Kidney capillary endothelial cell (primary cell): ENCODE results near the gene C11orf58.

Experiments used
- DNase-seq: peaks from one replicate; pipeline ENCODE4 v3.0.0-alpha.2; 2018; ENCODE audit warnings: low spot score

Gene C11orf58

DNA sequence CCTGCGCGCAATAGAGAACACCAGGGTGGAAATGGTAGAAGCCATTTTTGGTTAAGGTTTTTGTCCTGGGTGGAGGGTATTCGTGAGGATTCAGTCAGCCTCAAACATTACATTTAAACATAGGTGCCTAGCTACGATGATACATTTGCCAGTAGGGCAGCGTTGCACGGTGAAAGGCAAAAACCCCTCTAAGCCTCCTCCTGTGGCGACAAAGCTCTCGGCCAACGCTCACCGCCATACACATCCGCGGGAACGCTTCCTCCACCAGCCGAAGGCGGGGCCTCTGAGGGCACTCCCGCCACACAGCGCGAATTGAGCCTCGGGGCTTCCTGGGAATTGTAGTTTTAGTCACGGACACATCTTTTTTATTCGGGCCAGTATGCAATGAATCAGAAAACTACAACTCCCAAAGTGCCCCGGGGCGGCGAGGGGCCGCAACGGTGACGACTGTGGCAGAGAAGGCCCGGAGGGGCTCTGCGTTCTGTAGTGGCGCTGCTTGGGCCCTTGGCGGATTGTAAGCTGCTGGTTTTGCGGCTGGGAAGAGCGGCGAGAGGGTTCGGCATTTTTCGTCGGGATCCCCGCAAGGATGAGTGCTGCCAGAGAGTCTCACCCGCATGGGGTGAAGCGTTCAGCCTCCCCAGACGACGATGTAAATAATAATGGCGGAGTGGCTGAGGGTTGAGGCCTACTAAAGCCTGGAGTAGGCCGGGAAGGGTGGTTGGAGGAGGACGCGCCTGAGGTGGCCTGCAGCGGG is at the start of gene C11orf58:
Gene C11orf58 (plus strand): TSS at position 455 of the 754 bp plus-strand sequence. CDS start 132 bp downstream, at position 587.
- DNase-seq, result peak; percentile 94

DNA sequence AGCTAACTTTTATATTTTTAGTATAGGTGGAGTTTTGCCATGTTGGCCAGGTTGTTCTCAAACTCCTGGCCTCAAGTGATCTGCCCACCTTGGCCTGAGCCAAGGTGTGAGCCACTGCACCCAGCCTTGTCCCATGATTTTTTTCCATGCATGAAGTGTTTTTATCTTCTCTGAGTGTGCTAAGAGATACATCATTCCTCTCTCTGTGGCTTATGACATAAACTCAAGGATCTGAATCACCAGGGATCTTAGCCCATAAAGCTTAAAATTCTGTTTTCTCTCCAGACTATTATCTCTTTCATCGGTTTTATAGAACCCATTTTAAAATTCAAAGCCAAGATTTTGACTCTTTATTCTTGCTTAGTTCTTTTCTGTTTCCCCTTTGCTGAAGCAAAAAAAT is 48.4 kb upstream of the C11orf58 start:
- DNase-seq, result no peak

DNA sequence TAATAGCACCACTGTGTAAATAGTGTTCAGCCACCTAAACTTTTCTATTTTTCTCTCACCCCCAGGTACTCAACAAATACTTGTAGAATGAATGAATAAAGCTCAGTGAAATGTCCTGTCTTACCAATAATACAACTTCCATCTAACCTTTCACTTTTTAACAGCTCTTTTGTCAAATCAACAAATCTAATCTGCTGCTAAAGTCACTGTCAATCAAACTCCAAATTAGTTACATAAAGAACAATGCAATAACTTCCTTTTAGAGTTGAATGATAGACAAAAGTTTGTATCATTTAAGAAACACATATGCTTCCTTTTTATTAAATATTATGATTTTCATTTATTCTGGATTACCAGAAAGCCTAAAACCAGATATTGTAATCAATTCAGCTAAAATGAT is 34.7 kb upstream of the C11orf58 start:
- DNase-seq, result no peak

DNA sequence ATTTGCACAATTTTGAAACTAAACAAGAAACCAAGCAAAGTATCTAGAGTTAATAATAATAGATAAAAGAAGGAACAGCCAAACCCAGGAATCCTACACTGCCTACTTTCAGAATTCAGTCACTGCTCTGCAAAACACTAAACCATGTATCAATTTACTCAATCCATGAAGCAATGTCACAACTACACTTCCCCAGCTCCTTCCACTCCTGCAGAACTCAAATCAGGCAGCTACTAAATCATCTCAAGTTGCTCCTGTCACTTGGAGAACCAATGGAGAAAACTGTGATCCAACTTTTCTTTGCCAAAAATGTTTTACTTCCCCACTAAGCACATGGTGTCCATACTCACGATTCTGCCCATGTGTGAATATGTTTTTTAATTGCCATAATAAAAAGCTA is 24.9 kb upstream of the C11orf58 start:
- DNase-seq, result no peak

DNA sequence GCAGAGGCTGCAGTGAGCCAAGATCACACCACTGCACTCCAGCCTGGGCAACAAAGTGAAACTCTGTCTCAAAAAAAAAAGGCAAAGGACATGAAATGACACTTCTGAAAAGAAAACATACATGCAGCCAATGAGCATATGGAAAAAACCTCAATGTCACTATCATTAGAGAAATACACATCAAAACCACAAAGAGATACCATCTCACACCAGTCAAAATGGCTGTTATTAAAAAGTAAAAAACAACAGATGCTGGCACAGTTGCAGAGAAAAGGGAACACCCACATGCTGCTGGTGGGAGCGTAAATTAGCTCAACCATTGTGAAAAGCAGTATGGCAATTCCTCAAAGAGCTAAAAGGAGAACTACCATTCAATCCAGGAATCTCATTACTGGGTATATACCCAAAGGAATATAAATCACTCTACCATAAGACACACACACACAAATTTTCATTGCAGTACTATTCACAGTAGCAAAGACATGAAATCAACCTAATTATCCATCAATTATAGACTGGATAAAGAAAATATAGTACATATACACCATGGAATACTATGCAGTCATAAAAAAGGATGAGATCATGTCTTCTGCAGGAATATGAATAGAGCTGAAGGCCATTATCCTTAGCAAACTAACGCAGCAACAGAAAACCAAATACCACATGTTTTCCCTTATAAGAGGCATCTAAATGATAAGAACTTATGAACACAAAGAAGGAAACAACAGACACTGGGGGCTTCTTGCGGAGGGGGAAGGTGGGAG is 15.7 kb upstream of the C11orf58 start:
- DNase-seq, result no peak

DNA sequence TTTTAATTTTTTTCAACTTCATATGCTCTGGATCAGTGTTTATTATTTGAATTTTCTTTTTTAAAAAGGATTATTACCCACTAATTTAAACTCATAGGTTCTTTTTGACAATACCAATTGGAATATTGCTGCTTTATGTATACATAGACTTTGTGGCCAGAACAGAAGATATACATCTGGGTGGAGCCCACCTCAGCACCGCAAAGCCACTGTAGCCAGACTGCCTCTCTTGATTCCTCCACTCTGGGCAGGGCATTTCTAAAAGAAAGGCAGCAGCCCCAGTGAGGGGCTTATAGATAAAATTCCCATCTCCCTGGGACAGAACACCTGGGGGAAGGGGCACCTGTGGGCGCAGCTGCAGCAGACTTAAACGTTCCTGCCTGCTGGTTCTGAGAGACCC is 10.6 kb upstream of the C11orf58 start:
- no peak for DNase-seq

DNA sequence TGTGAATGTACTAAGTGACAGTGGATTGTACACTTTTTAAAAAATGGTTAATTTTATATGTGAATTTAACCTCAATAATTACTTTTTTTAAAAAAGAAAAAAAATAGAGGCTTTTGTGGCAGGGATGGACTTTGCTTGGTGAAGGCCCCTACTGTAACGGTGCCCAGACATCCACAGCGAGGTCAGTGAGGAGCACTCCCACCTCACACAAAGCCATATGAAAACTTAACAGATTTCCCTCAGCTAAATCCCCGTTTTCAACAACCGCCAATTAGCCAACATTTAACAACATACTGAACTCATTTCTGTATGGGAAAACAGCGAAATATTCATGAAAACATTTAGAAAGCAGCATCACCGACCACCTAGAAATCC is 642 bp upstream of the C11orf58 start:
- no peak for DNase-seq

DNA sequence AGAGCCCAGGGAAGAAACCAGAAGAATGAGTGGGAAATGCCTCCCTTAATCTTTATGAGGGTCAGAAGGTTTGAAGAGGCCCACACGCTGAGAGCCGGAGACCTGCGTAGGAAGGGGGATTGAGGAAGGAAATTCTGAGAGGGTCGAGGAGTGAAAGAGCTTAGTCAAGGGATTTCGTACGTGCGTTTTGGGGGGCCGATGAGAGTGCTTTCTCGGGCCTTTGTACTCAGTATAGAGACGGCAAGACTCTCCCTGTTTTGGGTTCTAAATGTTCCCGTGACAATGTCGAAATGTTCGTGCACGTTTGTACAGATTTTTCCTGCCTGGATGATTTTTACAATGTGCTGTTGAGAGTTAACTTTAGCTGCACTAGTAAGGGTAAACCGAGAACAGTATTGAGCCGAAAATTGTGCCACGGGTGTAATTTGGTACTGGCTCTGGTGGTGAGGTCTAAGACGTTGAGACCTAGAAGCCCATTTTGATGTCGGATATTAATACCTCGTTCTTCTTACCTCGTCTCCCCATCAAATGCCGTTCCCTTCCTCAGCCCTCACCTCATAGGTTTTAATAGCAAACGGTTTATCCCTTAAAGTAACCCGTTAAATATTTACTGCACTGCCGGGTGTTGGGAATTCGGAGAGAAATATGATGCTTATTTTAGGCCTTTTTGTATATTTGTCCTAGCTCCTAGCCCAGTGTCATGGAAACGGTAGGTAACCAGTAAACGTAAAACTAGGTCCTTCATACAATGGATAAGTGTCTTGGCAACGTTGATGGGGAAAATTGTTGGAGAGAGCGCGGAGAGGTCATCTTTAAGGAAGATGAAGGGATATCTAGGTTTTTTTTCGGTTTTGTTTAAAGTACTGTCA is 734 bp downstream of the C11orf58 start:
- DNase-seq, result peak; percentile 4

DNA sequence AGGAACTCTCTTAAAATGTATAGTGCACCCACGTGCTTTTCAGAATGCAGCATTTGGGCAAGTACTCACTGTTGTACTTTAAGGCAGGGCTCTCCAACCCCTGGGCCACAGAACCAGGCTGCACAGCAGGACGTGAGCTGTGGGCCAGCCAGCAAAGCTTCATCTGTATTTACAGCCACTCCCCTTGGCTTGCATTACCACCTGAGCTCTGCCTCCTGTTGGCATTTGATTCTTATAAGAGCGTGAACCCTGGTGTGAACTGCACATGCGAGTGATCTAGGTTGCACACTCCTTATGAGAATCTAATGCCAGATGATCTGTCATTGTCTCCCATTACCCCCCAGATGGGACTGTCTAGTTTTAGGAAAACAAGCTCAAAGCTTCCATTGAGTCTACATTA is 3.0 kb downstream of the C11orf58 start:
- no peak for DNase-seq

DNA sequence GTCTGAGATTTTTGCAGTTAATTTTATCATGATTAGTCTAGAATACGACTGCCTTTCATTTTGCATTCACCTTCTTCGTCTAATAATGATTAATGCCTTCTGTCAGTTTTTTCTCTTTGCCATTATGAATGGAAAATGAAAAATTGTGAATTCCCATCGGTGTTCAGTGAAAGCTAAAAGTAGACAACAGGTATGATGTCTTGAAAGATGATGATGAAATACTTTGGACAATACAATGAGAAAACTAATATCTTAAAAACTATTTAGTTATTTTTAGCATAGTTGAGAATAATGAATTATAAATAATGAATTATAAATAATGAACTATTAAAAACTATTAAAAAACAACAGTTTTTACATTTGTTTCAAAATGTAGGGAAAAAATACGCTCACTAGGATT is 5.0 kb downstream of the C11orf58 start:
- DNase-seq, result no peak

DNA sequence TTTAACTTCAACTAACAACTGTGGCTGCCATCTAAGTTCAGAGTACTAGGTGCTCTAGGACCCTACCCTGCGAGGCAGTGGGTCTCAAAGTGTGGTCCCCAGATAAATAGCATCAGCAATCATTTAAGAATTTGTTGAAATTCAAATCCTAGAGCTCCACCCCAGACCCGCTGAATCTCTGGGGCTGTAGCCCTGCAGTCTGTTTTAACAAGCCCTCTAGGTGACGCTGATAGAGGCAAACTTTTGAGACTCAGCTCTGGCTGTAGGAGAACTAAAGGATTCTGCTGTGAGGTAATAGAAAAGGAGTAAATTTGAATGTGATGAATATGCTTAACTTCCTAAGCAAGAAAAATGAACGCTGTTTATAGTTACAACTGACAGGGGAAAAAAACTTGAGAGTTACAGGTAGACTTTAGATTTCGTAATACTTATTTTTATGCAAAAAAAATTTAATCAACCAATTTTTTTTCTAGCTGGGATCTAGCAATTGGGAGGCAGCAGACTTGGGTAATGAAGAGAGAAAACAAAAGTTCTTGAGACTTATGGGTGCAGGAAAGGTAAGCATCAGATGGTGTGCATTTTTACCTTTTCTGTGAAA is 5.8 kb downstream of the C11orf58 start:
- DNase-seq, result no peak

DNA sequence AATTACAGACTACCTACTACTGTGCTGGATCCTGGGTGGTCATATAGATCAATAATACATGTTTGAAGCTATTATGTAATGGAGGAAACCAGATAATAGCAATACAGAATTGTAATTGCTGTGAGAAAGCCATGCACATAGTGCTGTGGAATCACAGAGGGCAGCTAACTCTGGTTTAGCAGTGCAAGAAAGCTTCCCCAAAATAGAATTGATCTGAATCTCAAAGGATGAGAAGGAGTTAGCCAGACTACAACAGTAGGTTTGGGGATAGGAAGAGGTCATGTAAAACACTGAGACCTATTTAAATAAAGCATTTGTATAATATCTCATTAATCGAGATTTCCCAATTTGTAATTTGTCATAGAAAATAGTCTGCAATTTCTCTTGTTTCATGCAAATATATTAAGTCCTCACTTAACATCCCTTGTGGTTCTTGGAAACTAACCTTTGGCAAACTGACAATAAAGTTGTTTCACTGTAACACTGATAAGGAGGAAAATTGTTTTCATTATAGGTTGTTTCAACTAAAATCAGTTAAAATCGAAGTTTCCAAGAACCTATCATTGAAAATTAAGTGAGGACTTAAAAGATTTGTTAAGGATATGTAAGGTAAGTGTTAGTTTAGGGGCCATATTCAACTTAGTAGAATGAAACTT is 7.6 kb downstream of the C11orf58 start:
- DNase-seq, result no peak

DNA sequence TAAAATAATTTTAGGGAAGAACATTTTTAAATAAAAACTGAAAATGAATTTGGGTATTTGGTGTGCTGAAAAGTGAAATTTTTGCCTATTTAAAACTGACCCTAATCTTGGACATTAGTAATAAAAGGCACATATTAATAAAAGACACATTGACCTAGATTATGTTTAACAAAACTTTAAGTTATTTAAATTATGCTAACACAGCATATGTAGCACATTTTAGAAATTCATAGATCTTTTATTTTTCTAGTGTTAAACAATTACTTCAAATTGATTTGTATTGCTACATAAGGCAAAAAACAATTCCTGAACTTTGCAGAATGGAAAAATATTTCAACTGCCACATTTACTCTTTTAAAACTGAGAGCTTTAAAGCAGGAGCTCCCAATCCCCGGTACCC is 10.6 kb downstream of the C11orf58 start:
- DNase-seq, result no peak

DNA sequence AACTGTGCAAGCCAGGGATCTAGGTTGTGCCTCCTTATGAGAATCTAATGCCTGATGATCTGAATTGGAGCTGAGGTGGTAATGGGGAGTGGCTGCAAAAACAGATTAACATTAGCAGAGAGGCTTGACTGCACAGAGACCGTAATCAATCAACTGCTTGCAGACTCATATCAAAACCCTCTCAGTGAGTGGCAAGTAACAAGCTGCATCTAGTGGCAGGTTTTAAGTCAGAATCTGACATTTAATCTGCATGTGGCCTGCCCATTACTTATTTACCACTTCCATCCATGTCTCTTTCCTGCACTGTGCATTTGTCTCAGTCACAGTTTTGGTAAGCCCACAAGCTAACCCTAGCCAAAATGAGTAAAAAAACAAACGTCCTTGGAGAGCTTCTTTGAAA is 11.2 kb downstream of the C11orf58 start:
- no peak for DNase-seq

DNA sequence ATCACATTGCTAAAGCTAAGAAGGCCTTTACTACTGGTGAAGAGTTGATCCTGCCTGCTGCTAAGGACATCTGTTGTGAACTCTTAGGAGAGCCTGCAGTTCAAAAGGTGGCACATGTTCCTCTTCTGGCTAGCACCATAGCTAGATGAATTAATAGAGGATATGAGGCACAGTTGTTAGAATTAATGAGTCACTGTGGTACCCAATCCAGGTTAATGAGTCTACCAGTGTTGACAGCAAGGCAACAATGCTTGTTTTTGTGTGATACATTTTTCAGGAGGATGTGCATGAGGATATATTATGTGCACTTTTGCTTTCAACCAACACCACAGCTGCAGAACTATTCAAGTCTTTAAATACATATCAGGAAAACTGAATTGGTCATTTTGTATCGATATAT is 12.0 kb downstream of the C11orf58 start:
- peak; percentile 60 for DNase-seq

DNA sequence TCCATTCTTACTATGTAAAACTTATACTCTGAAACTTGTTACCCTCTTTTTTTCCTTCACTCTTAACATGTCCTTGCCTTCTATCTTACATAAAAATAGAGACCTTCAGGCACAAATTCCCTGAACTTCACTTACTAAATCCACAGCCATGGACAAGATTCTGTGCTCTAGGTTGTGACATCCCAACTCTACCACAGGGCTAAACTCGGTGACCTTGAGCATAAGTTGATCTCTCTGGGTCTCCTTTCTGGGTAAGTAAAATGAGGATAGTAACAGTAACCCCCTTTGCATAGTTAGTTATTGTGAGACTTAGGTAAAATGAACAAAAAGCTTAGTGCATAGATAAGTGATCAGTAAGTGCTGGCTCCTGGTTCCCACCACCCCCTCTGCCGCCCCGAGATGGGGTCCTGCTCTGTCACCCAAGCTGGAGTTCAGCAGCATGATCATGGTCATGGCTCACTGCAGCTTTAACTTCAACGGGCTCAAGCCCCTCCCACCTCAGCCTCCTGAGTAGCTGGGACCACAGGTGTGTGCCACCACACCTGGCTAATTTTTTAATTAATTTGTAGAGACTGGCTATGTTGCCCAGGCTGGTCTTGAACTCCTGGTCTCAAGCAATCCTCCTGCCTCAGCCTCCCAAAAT is 20.1 kb downstream of the C11orf58 start:
- no peak for DNase-seq

DNA sequence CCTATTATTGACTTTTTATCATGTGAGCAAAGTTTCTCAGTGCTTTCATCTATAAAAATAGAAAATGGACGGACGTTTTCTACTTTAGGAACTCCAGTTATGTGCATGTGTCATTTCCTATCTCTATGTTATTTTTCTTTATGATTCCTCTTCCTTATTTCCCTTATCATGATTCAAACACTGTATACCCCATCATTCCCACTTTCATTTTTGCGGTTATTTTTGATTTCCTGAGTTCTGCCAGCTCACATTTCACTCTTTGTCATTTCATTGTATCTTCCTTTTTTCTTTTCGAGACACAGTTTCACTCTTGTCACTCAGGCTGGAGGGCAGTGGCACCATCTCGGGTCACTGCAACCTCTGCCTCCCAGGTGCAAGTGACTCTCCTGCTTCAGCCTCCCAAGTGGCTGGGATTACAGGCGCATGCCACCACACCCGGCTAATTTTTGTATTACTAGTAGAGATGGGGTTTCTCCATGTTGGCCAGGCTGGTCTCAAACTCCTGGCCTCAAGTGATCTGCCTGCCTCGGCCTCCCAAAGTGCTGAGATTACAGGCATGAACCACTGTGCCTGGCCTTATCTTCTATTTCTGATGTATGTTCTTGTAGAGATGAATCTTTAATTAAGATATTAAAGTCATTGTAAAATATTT is 21.5 kb downstream of the C11orf58 start:
- DNase-seq, result no peak

DNA sequence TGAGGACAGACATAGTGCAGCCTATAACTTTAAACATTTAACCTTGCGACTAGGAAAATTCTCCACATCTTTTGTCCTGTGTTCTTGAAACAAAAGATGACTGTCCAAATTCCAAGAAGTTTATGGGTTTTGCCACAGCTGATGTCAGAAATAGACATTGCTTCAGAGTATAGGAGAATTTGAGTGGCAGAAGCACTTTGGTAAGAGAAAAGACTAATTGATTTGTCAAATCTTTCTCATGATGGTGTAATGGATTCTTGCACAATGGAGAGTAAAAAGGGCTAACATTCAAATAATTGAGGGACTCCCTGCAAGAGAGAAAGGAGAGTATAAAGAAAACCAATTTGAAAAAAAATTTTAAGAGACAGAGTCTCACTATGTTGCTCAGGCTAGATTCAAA is 25.3 kb downstream of the C11orf58 start:
- DNase-seq, result no peak

DNA sequence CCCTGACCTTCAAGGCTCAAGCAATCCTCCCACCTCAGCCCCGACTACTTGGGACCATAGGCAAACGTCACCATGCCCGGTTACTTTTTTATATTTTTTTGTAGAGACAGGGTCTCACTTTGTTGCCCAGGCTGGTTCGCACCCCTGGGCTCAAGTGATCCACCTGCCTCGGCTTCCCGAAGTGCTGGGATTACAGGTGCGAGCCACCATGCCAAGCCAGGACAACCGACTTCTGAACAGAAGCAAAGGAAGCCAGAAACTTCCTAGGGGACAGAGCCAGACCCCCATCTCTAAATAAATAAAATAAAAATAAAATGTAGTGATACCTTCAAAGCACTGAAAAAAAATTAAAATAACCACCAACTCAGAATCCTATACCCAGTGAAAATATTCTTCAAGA is 26.4 kb downstream of the C11orf58 start:
- DNase-seq, result no peak

DNA sequence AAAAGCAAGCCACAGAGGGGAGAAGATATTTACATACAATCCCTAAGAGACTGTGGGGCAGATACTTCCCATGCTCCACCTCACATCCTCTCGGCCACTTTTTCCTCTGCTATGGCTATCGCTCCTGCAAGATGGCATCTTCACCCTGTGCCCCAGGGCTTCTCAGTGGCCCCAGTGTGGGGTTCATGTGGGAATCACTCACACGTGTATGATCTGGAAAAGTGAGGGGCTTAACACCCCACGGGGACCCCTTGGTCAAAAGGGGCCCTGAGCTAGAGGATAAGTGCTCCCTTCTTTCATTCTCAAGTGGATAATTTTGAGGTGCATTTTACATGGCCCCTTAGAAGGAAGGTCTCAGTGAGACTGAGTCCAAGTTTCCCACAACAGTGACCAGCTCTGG is 28.7 kb downstream of the C11orf58 start:
- no peak for DNase-seq

DNA sequence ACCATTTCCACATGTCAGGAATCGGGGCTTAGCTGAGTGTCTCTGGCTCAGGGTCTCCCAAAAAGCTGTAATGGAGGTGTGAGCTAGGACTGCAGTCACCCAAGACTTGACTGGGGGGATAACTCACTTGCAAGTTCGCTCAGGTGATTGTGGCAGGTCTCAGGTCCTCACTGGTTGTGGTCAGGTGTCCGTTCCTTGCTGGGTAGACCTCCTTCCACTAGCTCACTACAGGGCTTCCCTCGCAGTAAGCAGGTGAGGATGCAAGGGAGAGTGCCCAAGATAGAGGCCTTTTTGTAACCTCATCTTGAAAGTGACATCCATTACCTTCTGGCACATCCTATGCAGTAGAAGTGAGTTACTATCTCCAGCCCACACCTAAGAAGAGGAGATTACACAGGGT is 29.5 kb downstream of the C11orf58 start:
- DNase-seq, result no peak
